NCI-H345 (cell line): Measurements from ENCODE around the gene MAPK8.

Experiments used
- DNase-seq: peaks from one replicate; lab custom pipeline; 2025; lab: John Stamatoyannopoulos, UW

MAPK8 gene

GRCh38 chr10:48462482-48463020 is 156.1 kb downstream of the MAPK8 start:
- DNase-seq = no peak

GRCh38 chr10:48463318-48464003 is 157.0 kb downstream of the MAPK8 start:
- DNase-seq = no peak

GRCh38 chr10:48464121-48464870 is 157.8 kb downstream of the MAPK8 start:
- no peak for DNase-seq

- DNase-seq = no peak
Observed at GRCh38 chr10:48464871-48465736, 158.6 kb downstream of the MAPK8 start.

- DNase-seq = no peak
Observed at GRCh38 chr10:48465860-48466521, 159.5 kb downstream of the MAPK8 start.

GRCh38 chr10:48466611-48467240 is 160.2 kb downstream of the MAPK8 start:
- DNase-seq = no peak

GRCh38 chr10:48467669-48468068 is 161.2 kb downstream of the MAPK8 start:
- no peak for DNase-seq

- no peak for DNase-seq
Observed at GRCh38 chr10:48468130-48468790, 161.8 kb downstream of the MAPK8 start.

- no peak for DNase-seq
Observed at GRCh38 chr10:48468866-48469511, 162.5 kb downstream of the MAPK8 start.

GRCh38 chr10:48469516-48470020 is 163.1 kb downstream of the MAPK8 start:
- no peak for DNase-seq

- no peak for DNase-seq
Observed at GRCh38 chr10:48470115-48470892, 163.8 kb downstream of the MAPK8 start.

- DNase-seq = no peak
Observed at GRCh38 chr10:48470893-48471805, 164.7 kb downstream of the MAPK8 start.

- no peak for DNase-seq
Observed at GRCh38 chr10:48472501-48473069, 166.1 kb downstream of the MAPK8 start.

GRCh38 chr10:48473704-48474103 is 167.2 kb downstream of the MAPK8 start:
- no peak for DNase-seq

- DNase-seq = no peak
Observed at GRCh38 chr10:48474765-48475365, 168.4 kb downstream of the MAPK8 start.

- DNase-seq = no peak
Observed at GRCh38 chr10:48475943-48476278, 169.4 kb downstream of the MAPK8 start.

- DNase-seq = peak; percentile 64
Observed at GRCh38 chr10:48476279-48476982, 170.0 kb downstream of the MAPK8 start.
